ENCODE results near the gene TRMT44.
"Not testable (repeated sequence)": the region's sequence is repeated elsewhere in the genome, so short reads cannot be mapped to it uniquely, and the experiment has no call there.

Gene TRMT44

GRCh38 chr4:8407756-8408155 is 32.8 kb upstream of the TRMT44 start:
- no peak for DNase-seq

- no peak for DNase-seq
These were observed 31.1 kb upstream of the TRMT44 start for GRCh38 chr4:8409264-8410065.

- DNase-seq: no peak
These were observed 30.4 kb upstream of the TRMT44 start for GRCh38 chr4:8410066-8410625.

- DNase-seq: no peak
These were observed 29.8 kb upstream of the TRMT44 start for GRCh38 chr4:8410641-8411271.

- DNase-seq: no peak
These were observed 29.0 kb upstream of the TRMT44 start for GRCh38 chr4:8411351-8412180.

- DNase-seq: no peak
These were observed 28.3 kb upstream of the TRMT44 start for GRCh38 chr4:8412288-8412687.

GRCh38 chr4:8414377-8414776 is 26.2 kb upstream of the TRMT44 start:
- DNase-seq: no peak

GRCh38 chr4:8417071-8417614 is 23.4 kb upstream of the TRMT44 start:
- no peak for DNase-seq

GRCh38 chr4:8419222-8420041 is 21.1 kb upstream of the TRMT44 start:
- DNase-seq: no peak

GRCh38 chr4:8420151-8420550 is 20.4 kb upstream of the TRMT44 start:
- DNase-seq: not testable (repeated sequence)

- no peak for DNase-seq
These were observed 18.2 kb upstream of the TRMT44 start for GRCh38 chr4:8422327-8422726.

- DNase-seq: no peak
These were observed 17.8 kb upstream of the TRMT44 start for GRCh38 chr4:8422786-8423185.

GRCh38 chr4:8427262-8427661 is 13.3 kb upstream of the TRMT44 start:
- no peak for DNase-seq

- DNase-seq: no peak
These were observed 12.8 kb upstream of the TRMT44 start for GRCh38 chr4:8427761-8428287.

GRCh38 chr4:8428288-8429097 is 12.1 kb upstream of the TRMT44 start:
- no peak for DNase-seq

GRCh38 chr4:8431553-8431952 is 9.0 kb upstream of the TRMT44 start:
- no peak for DNase-seq

- DNase-seq: no peak
These were observed 7.4 kb upstream of the TRMT44 start for GRCh38 chr4:8433136-8433535.

GRCh38 chr4:8434251-8435073 is 6.1 kb upstream of the TRMT44 start:
- no peak for DNase-seq

GRCh38 chr4:8435656-8436121 is 4.9 kb upstream of the TRMT44 start:
- DNase-seq: no peak

- no peak for DNase-seq
These were observed 3.3 kb upstream of the TRMT44 start for GRCh38 chr4:8437281-8437680.

All from NCI-H1436 treated with DMSO at 0.1 percent for 48 hours (cell line).